NCI-H748 treated with DMSO at 0.1 percent for 48 hours (cell line): ENCODE data around the gene SOWAHD.
"Not testable (repeated sequence)": the region's sequence is repeated elsewhere in the genome, so short reads cannot be mapped to it uniquely, and the experiment has no call there.

Experiments
- DNase-seq: peaks from one replicate; lab custom pipeline; 2025; lab: John Stamatoyannopoulos, UW

SOWAHD gene

GRCh38 chrX:119757979-119758730, at the start of gene SOWAHD:
TSS of gene SOWAHD (plus strand) at chrX:119758588. CDS start at chrX:119758668, 80 bp downstream.
- DNase-seq = no peak

GRCh38 chrX:119708936-119709335, 49.5 kb upstream of the SOWAHD start:
- no peak for DNase-seq

- no peak for DNase-seq
Observed at GRCh38 chrX:119709630-119710029, 48.8 kb upstream of the SOWAHD start.

- DNase-seq = no peak
Observed at GRCh38 chrX:119721487-119721886, 36.9 kb upstream of the SOWAHD start.

- no peak for DNase-seq
Observed at GRCh38 chrX:119721926-119722325, 36.5 kb upstream of the SOWAHD start.

GRCh38 chrX:119726900-119727555, 31.4 kb upstream of the SOWAHD start:
- DNase-seq = no peak

GRCh38 chrX:119728487-119728886, 29.9 kb upstream of the SOWAHD start:
- DNase-seq = no peak

GRCh38 chrX:119729408-119730201, 28.8 kb upstream of the SOWAHD start:
- peak; percentile 59 for DNase-seq

- DNase-seq = peak; percentile 22
Observed at GRCh38 chrX:119734897-119735339, 23.5 kb upstream of the SOWAHD start.

- DNase-seq = no peak
Observed at GRCh38 chrX:119735467-119735866, 22.9 kb upstream of the SOWAHD start.

- DNase-seq = no peak
Observed at GRCh38 chrX:119736206-119736764, 22.1 kb upstream of the SOWAHD start.

- DNase-seq = no peak
Observed at GRCh38 chrX:119738742-119739141, 19.6 kb upstream of the SOWAHD start.

GRCh38 chrX:119745283-119745848, 13.0 kb upstream of the SOWAHD start:
- no peak for DNase-seq

GRCh38 chrX:119750131-119750530, 8.3 kb upstream of the SOWAHD start:
- DNase-seq = not testable (repeated sequence)

- DNase-seq = not testable (repeated sequence)
Observed at GRCh38 chrX:119750751-119751150, 7.6 kb upstream of the SOWAHD start.

- no peak for DNase-seq
Observed at GRCh38 chrX:119753001-119753400, 5.4 kb upstream of the SOWAHD start.

GRCh38 chrX:119753639-119754257, 4.6 kb upstream of the SOWAHD start:
- peak; percentile 74 for DNase-seq

GRCh38 chrX:119755981-119756533, 2.3 kb upstream of the SOWAHD start:
- no peak for DNase-seq

GRCh38 chrX:119756926-119757635, 1.3 kb upstream of the SOWAHD start:
- DNase-seq = no peak

- no peak for DNase-seq
Observed at GRCh38 chrX:119757646-119757978, 776 bp upstream of the SOWAHD start.
